ENCODE measurements around the gene ID4.

DNA sequence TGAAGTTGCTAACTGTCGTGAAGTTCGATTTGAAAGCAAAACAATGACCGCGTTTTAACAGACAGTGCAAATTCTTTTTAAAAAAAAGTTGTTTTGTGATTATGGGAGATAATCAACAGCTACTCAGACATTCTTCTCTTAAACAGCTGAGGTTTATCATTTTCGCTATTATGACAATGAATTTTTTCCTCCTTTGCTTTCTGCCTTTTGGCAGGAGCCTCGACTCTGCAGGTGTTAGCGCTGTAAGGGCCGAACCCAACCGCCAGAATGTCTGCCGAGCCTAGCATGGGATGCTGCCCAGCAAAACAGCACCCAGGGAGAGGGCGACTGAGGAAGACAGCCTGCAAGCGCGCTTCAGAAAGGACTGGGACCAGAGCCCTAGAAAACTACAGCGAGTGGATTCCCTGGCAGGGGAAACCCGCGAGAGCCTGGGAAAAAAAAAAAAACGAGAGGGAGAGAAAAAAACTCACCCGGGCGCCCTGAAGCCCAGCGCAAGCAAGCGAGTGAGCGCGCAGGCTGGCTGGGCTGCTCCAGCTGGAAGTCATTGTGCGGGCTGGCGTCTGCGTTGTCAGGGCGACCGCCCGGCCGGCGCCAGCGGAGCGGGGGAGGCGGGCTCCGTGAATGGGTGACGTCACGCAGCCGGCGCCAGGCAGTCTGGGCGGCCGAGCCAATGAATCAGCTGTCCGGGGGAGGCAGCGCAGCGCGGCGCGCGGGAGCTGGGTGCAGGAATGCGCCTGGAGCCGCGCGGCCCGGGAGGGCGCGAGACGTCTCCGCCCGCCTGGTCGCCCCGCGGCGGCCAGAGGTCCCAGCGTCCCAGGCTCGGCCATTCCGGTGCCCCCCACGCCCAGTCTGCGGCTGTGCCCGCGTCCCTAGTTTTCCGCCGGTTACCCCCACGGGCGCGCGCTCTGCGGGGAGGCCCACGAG is 32.7 kb upstream of the ID4 start:
- TF ChIP-seq, protein P1, sequence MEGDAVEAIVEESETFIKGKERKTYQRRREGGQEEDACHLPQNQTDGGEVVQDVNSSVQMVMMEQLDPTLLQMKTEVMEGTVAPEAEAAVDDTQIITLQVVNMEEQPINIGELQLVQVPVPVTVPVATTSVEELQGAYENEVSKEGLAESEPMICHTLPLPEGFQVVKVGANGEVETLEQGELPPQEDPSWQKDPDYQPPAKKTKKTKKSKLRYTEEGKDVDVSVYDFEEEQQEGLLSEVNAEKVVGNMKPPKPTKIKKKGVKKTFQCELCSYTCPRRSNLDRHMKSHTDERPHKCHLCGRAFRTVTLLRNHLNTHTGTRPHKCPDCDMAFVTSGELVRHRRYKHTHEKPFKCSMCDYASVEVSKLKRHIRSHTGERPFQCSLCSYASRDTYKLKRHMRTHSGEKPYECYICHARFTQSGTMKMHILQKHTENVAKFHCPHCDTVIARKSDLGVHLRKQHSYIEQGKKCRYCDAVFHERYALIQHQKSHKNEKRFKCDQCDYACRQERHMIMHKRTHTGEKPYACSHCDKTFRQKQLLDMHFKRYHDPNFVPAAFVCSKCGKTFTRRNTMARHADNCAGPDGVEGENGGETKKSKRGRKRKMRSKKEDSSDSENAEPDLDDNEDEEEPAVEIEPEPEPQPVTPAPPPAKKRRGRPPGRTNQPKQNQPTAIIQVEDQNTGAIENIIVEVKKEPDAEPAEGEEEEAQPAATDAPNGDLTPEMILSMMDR (IDR thresholded peaks at IDR 0.05) = no peak
- peak; percentile 53 for TF ChIP-seq POLR2A (IDR thresholded peaks at IDR 0.05)
- TF ChIP-seq POLR2AphosphoS5 (IDR thresholded peaks at IDR 0.05) = peak; percentile 65 to 87 (median 79)
- peak; percentile 88 for TF ChIP-seq EP300 (IDR thresholded peaks at IDR 0.05; ENCODE audit: low read depth)
